ENCODE results near the gene SCAMP2.

Gene SCAMP2

GRCh38 chr15:74872702-74873035 is 496 bp downstream of the SCAMP2 start:
- H2AFZ ChIP-seq (ENCODE audit: low read depth, low read length), result peak overlapping the region; percentile 90

DNA sequence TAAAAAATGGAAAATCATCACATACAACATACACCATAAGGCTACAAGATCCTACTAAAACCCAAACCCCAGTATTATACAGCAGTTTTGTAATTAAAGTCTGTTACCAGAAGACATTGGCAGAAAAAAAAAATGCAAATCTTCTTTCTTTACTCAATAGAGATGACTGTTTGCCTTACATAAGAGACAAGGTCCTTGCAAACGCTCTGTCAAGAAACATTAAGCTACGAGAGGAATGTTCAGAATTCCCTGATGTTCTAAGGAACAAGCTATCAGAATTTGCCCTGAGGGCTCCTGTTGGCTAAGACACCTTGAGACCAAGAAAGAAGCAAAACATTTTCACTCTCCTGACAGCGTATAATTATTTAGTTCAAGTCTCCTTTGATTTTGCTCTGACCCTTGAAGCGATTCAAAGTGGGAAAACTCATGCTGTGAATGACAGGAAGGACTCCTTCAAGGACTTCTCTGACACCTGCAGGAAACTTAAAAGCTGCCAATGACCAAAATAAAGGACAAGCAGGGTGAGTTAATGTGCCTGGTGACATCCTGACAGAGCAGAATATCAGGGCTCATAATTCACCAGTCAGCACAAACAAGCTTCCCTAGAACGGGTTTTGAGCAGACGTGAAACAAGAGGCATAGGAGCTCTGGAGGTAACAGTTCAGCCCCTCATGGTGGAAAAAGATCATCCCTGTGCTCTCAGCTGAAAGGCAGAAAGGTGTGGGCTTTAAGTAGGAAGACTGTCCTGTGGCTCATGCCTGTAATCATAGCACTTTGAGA is 2.5 kb downstream of the SCAMP2 start:
- peaks cover 27% of the 10 kb centered on the region for H4K20me1 ChIP-seq (ENCODE audit: insufficient read depth, low read length)
- H3K36me3 ChIP-seq (ENCODE audit: insufficient read depth, low read length), result peaks cover 20% of the 10 kb centered on the region
- no peak overlapping the region for H2AFZ ChIP-seq (ENCODE audit: low read depth, low read length)
- no peaks in the 10 kb centered on the region for H3K27me3 ChIP-seq (ENCODE audit: insufficient read depth, low read length, poor library complexity)
- 0 out of 2 replicates have a peak overlapping the region, but pooled peaks have one; percentile 28 for H3K9ac ChIP-seq (ENCODE audit: low read depth, low read length)
- peaks cover 70% of the 10 kb centered on the region for H3K79me2 ChIP-seq (ENCODE audit: insufficient read depth, low read length)
- H3K4me2 ChIP-seq (ENCODE audit: insufficient read depth, low read length), result peak overlapping the region; percentile 39
- TF ChIP-seq EZH2 (IDR thresholded peaks at IDR 0.05; ENCODE audit: borderline replicate concordance, low read depth, low read length, severe bottlenecking) (no peak), CTCF (IDR thresholded peaks at IDR 0.05; ENCODE audit: borderline replicate concordance, extremely low read depth, low read length, poor library complexity, severe bottlenecking) (no peak)
- no peaks in the 10 kb centered on the region for H3K9me3 ChIP-seq (ENCODE audit: insufficient read depth, low read length, severe bottlenecking)
- H3K4me1 ChIP-seq (ENCODE audit: insufficient read depth, low read length), result peaks cover 41% of the 10 kb centered on the region
- H3K4me3 ChIP-seq (ENCODE audit: low read depth in 1 of 2, low read length in 2 of 2), result peak overlapping the region in 1 of 2 experiments; percentile 1; a peak in 1 of 4 replicates
- DNase-seq (no peak), ATAC-seq (ENCODE audit: insufficient read depth, low read depth) (no peak)
- H3K27ac ChIP-seq (ENCODE audit: low read length), result no peak overlapping the region; the same call in 1 of the 2 replicates

More at GRCh38 chr15:74872702-74873035, 496 bp downstream of the SCAMP2 start:
- peaks cover 13% of the 10 kb centered on the region for H3K36me3 ChIP-seq (ENCODE audit: insufficient read depth, low read length)
- no peak for ATAC-seq (ENCODE audit: insufficient read depth, low read depth)
- DNase-seq, result no peak
- peaks cover 52% of the 10 kb centered on the region for H3K79me2 ChIP-seq (ENCODE audit: insufficient read depth, low read length)
- peak overlapping the region; percentile 94 for H3K4me2 ChIP-seq (ENCODE audit: insufficient read depth, low read length)
- no peaks in the 10 kb centered on the region for H3K27me3 ChIP-seq (ENCODE audit: insufficient read depth, low read length, poor library complexity)
- peaks cover 41% of the 10 kb centered on the region for H3K4me1 ChIP-seq (ENCODE audit: insufficient read depth, low read length)
- H3K4me3 ChIP-seq (ENCODE audit: low read depth in 1 of 2, low read length in 2 of 2), result peak overlapping the region; percentile 92 to 99
- peak overlapping the region; percentile 74 for H3K9ac ChIP-seq (ENCODE audit: low read depth, low read length)
- H3K27ac ChIP-seq (ENCODE audit: low read length), result peak overlapping the region; percentile 91
- TF ChIP-seq EZH2 (IDR thresholded peaks at IDR 0.05; ENCODE audit: borderline replicate concordance, low read depth, low read length, severe bottlenecking), result no peak
- no peak for TF ChIP-seq CTCF (IDR thresholded peaks at IDR 0.05; ENCODE audit: borderline replicate concordance, extremely low read depth, low read length, poor library complexity, severe bottlenecking)
- H4K20me1 ChIP-seq (ENCODE audit: insufficient read depth, low read length), result peaks cover 24% of the 10 kb centered on the region
- H3K9me3 ChIP-seq (ENCODE audit: insufficient read depth, low read length, severe bottlenecking), result no peaks in the 10 kb centered on the region

- Histone ChIP-seq H3K27ac (ENCODE audit: low read length) (peak overlapping the region; percentile 35; the same call in 1 of the 2 replicates), H3K4me1 (ENCODE audit: insufficient read depth, low read length) (peaks cover 41% of the 10 kb centered on the region), H3K27me3 (ENCODE audit: insufficient read depth, low read length, poor library complexity) (no peaks in the 10 kb centered on the region), H3K36me3 (ENCODE audit: insufficient read depth, low read length) (peaks cover 20% of the 10 kb centered on the region), H3K4me2 (ENCODE audit: insufficient read depth, low read length) (peak overlapping the region; percentile 39; the same call in 1 of the 2 replicates), H3K9me3 (ENCODE audit: insufficient read depth, low read length, severe bottlenecking) (no peaks in the 10 kb centered on the region), H3K79me2 (ENCODE audit: insufficient read depth, low read length) (peaks cover 75% of the 10 kb centered on the region), H4K20me1 (ENCODE audit: insufficient read depth, low read length) (peaks cover 27% of the 10 kb centered on the region), H2AFZ (ENCODE audit: low read depth, low read length) (no peak overlapping the region), H3K9ac (ENCODE audit: low read depth, low read length) (no peak overlapping the region; the same call in 1 of the 2 replicates), H3K4me3 (ENCODE audit: low read depth in 1 of 2, low read length in 2 of 2) (no peak overlapping the region)
- TF ChIP-seq CTCF (IDR thresholded peaks at IDR 0.05; ENCODE audit: borderline replicate concordance, extremely low read depth, low read length, poor library complexity, severe bottlenecking), result no peak
- TF ChIP-seq EZH2 (IDR thresholded peaks at IDR 0.05; ENCODE audit: borderline replicate concordance, low read depth, low read length, severe bottlenecking), result no peak
- ATAC-seq (ENCODE audit: insufficient read depth, low read depth) (no peak), DNase-seq (peak; percentile 23)
These were observed 3.3 kb downstream of the SCAMP2 start for GRCh38 chr15:74869726-74870407.

Measured in DND-41 (cell line).